Activated gamma-delta T cell (primary cell): ENCODE data around the gene BRINP2.

Experiments used
- DNase-seq: peaks from one replicate; lab custom pipeline; 2025; lab: John Stamatoyannopoulos, UW
- total RNA-seq, 2 donors: gene quantifications; one replicate each; lab custom pipeline; 2026; lab: John Stamatoyannopoulos, UW

Gene BRINP2
- total RNA-seq, result 0 reads per million in 2 donors

GRCh38 chr1:177170756-177171535 lies at the start of gene BRINP2:
Gene BRINP2 (plus strand): TSS chr1:177170958. CDS start chr1:177229877, 58,919 bp downstream.
- no peak for DNase-seq

GRCh38 chr1:177122461-177123251 lies 48.1 kb upstream of the BRINP2 start:
- DNase-seq, result no peak

GRCh38 chr1:177124577-177125278 lies 46.0 kb upstream of the BRINP2 start:
- DNase-seq, result no peak

- DNase-seq, result no peak
Measured at GRCh38 chr1:177126267-177126666, 44.5 kb upstream of the BRINP2 start.

GRCh38 chr1:177128665-177129281 lies 42.0 kb upstream of the BRINP2 start:
- no peak for DNase-seq

GRCh38 chr1:177130451-177130945 lies 40.3 kb upstream of the BRINP2 start:
- no peak for DNase-seq

GRCh38 chr1:177131723-177132122 lies 39.0 kb upstream of the BRINP2 start:
- DNase-seq, result no peak

GRCh38 chr1:177132141-177132540 lies 38.6 kb upstream of the BRINP2 start:
- DNase-seq, result no peak

- no peak for DNase-seq
Measured at GRCh38 chr1:177133977-177134538, 36.7 kb upstream of the BRINP2 start.

- DNase-seq, result no peak
Measured at GRCh38 chr1:177135250-177135649, 35.5 kb upstream of the BRINP2 start.

- no peak for DNase-seq
Measured at GRCh38 chr1:177137814-177138213, 32.9 kb upstream of the BRINP2 start.

GRCh38 chr1:177138347-177138746 lies 32.4 kb upstream of the BRINP2 start:
- no peak for DNase-seq

GRCh38 chr1:177142010-177142409 lies 28.7 kb upstream of the BRINP2 start:
- DNase-seq, result no peak

- DNase-seq, result no peak
Measured at GRCh38 chr1:177142791-177143271, 27.9 kb upstream of the BRINP2 start.

GRCh38 chr1:177145106-177146070 lies 25.4 kb upstream of the BRINP2 start:
- DNase-seq, result no peak

- no peak for DNase-seq
Measured at GRCh38 chr1:177146499-177146898, 24.3 kb upstream of the BRINP2 start.

GRCh38 chr1:177162243-177162642 lies 8.5 kb upstream of the BRINP2 start:
- DNase-seq, result no peak

GRCh38 chr1:177163844-177164379 lies 6.8 kb upstream of the BRINP2 start:
- no peak for DNase-seq

- DNase-seq, result no peak
Measured at GRCh38 chr1:177164380-177165068, 6.2 kb upstream of the BRINP2 start, which contains the start of gene ASTN1. Gene ASTN1 (minus strand): TSS chr1:177164712. CDS start chr1:177164676, 36 bp downstream.
